NCI-H2107 treated with DMSO at 0.1 percent for 48 hours (cell line): ENCODE data around the gene NARS2.

ENCODE experiments used
- DNase-seq: peaks from one replicate; lab custom pipeline; 2025; ENCODE audit not compliant: unreplicated experiment; lab: John Stamatoyannopoulos, UW

NARS2 gene

DNA sequence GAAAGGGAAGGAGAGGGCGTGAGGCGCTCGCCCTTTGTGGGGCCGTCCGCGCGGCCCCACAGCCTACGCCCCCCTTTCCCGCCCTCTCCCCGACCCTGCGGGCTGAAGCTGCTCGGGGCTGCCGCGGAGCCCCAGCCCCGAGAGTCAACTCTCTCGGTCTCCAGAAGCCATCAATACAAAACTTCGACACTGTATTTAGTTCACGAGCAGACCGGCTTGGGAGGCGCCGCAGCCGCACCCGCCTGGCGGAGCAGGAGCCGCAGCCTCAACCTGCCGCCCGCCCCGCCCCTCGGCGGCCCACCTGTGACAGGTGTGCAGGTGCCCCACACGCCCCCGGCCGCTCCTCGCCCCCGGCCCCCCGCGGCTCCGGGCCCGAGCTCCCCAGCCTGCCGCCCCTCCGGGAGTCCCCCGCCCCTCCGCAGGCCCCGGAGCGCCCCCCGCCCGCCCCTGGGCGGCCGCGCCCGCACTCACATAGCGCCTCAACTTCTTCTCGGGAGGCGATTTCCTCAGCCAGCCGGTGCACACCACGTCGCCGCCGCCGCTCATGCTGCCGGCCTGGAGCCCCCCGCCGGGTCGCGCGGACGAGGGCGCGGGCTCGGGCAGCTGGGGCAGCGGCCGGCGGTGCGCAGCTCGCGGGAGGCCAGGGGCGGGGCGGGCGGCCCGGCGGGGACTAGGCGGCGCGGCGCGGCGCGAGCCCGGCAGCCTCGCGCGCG is 157.3 kb downstream of the NARS2 start, which contains the start of gene GAB2:
Gene GAB2 (minus strand): TSS at position 646 of the 713 bp plus-strand sequence. CDS start 100 bp downstream, at position 546.
- DNase-seq, result no peak

- peak; percentile 67 for DNase-seq
Observed at GRCh38 chr11:78416285-78417174, 158.1 kb downstream of the NARS2 start.

DNA sequence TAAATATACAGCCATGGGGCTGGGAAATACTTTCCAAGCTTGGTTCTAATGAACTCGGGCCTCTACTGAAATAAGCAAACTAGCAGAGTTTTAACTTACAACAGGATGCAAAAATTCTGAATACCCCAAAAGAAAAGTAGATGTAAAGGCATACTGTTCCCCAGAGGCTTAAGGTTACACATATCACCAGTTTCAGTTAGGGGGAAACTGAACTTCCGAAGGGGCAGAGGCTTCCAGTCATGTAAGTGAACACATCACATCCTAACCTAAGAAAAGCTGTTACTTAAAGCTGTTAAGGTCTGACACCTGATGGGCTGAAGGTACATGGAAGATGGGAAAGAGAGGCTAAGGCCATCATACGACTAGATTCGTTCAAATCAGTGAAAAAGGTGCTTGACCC is 159.3 kb downstream of the NARS2 start:
- no peak for DNase-seq

DNA sequence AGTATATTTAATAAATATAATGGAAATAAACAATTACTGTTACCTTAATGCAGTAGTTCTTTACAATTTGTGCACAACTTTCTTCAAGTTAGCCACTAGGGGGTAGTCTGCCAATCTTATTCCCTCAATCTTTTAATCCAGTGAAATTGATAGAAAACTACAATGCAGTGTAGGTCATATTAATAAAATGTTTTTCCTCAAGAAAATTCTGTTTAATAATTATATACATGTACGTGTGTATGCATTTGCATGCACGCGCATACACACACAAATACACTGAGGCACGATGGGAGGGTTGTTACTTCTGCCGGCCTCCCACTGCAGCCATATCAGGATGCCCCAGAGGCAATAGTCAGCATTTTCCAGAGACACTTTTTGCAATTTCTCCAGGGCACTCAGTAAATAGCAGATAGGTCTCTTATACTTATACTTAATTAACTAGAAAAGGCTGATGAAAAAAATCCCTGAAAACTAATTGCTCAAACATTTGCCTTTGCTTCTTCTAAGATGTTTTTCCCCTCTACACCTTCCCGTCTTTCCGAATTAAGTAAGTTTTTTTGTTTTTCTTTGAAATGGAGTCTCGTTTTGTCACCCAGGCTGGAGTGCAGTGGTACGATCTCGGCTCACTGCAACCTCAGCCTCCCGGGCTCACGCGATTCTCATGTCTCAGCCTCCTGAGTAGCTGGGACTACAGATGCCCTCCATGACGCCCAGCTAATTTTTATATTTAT is 160.2 kb downstream of the NARS2 start:
- DNase-seq, result no peak

DNA sequence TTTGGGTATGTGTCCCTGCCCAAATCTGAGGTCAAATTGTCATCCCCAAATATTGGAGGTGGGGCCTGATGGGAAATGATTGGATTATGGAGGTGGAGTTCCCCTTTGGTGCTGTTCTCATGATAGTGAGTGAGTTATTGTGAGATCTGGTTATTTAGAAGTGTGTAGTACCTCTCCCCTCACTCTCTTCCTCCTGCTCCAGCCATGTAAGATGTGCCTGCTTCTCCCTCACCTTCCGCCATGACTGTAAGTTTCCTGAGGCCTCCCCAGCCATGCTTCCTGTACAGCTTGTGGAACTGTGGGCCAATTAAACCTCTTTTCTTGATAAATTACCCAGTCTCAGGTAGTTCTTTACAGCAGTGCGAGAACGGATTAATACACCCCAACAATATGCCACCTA is 166.0 kb downstream of the NARS2 start:
- no peak for DNase-seq

DNA sequence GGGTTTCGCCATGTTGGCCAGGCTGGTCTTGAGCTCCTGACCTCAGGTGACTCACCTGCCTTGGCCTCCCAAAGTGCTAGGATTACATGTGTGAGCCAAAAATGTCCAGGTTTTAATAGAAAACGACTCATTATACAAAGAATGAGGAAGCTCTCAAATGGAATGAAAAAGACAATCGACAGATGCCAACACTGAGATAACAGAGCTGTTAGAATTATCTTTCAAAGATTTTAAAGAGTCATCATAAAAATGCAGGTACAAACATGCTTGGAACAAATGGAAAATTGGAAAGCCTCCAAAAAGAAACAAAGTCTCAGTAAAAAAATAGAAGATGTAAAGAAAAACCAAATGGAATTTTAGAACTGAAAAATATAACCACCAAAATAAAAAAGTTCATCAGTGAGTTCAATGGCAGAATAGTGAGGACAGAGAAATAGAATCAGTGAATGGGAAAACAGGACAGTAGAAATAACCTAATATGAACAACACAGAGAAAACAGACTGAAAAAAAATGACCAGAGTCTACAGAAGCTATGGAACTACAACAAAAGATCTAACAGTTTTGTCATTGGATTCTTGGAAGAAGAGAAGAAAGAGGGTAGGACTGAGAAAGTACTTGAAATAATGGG is 168.0 kb downstream of the NARS2 start:
- DNase-seq, result no peak

GRCh38 chr11:78405805-78406204 is 168.9 kb downstream of the NARS2 start:
- no peak for DNase-seq

DNA sequence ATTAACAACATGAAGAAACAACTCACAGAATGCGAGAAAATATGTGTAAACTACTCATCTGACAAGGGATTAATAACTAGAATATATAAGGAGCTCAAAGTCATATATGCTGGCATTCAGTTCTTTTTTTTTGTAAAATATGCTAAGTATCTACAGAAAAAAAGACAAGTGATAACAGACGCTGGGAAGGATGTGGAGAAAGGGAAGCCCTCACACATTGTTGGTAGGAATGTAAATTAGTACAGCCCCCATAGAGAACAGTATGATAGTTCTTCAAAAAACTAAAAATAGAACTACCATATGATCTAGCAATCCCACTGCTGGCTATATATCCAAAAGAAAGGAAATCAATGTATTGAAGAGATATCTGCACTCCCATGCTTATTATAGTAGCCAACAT is 170.9 kb downstream of the NARS2 start:
- no peak for DNase-seq

DNA sequence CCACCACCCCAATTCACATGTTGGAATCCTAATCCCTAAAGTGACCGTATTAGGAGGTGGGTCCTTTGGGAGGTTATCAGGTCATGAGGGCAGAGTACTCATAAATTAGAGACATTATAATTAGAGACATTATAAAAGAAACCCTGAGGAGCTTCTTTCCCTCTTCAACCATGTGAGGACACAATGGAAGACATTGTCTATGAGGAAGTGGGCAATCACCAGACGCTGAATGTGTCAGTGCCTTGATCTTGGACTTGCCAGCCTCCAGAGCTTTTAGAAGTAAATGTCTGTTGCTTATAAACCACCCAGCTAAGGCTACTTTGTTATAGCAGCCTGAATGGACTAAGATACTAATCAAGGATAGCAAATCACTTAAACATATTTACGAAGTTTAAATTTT is 171.8 kb downstream of the NARS2 start:
- DNase-seq, result no peak

- no peak for DNase-seq
Observed at GRCh38 chr11:78400702-78401101, 174.0 kb downstream of the NARS2 start.

DNA sequence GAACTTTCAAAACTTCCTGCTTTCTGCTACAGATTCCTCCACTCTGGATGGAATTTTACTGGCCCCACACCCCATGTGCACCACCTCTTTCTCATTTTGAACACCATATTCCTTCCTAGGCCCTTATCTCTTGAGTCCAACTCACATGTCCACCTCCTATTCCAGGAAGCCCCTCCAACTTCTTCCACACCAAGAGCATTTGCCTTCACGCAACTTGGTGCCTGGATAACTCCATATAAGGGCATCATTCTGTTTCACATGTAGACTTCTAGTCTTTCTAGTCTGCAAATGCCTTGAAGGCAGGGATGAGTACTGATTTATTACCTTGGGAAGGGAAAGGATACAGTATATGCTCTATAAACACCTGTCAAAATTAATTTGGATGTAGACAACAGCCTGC is 174.5 kb downstream of the NARS2 start:
- DNase-seq, result no peak

- no peak for DNase-seq
Observed at GRCh38 chr11:78399136-78399535, 175.5 kb downstream of the NARS2 start.

GRCh38 chr11:78398715-78399114 is 175.9 kb downstream of the NARS2 start:
- no peak for DNase-seq

DNA sequence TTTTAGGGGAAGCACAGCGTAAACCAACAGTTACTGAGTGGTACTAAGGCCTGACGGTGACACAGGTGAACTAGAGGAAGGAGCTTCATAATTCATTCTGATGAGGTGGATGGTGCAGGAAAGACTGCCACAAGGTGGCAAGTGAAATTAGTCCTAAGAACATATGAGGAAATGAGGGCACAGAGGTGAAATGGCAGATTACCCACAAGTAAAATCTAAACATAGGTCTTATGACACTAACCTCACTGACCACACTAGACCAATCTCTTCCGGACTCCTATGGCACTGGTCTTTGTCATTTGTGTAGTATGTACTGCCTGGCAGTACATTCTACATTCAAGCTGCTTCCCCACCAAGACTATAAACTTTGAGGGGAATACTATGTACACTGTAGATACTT is 177.3 kb downstream of the NARS2 start:
- no peak for DNase-seq

DNA sequence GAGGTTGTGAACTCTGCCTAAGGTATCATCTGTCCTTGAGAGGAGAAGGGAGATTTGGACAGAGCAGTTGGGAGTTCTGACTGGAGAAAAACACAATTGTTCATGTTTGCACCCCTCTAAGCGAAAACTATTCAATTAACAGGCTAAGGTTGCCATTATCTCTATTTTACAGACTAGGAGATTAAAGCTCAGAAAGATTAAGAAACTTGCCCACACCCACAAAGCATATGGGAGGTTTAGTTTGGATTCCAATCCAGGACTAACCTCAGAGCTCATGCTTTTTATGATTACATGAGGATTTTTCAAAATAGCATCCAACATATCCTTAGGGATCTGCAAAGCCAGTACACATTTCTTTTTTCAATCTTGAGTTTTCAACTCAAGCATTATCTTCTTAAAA is 179.1 kb downstream of the NARS2 start:
- DNase-seq, result no peak

DNA sequence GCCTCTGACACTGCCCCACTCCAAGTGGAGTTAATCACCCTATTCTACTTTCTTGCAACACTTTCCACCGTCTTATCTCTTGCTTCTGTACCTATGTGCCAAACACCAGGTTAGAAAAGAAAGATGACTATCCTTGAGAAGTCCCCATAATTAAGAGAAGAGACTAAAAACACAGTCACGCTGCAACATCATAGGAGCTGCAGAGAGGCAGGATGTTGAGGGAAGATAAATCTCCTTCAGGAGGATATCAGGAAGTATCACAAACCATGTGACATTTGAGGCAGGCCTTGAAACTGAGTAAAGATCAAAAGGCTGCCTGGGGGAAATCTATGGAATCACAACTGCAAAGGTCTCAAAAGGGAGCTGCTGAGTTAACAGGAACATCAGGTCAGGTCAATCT is 181.8 kb downstream of the NARS2 start:
- DNase-seq, result no peak

- no peak for DNase-seq
Observed at GRCh38 chr11:78391424-78391823, 183.2 kb downstream of the NARS2 start.

DNA sequence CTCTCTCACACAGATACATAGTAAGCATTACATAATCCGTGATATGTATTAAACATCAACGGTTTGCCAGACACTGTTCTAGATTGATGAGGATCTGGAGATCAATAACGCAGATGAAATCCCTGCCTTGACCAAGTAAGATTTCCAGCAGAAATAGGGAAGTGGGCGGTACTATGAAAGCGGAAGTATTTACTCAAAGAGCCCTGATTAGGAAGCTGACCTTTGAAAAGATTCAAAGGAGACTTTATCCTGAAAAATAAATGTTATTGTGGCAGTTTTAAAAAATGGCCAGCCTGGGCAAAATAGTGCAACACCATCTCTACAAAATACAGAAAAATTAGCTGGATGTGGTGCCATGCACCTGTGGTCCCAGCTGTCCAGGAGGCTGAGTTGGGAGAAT is 183.9 kb downstream of the NARS2 start:
- DNase-seq, result no peak

- no peak for DNase-seq
Observed at GRCh38 chr11:78386215-78386941, 188.3 kb downstream of the NARS2 start.
